NCI-H187 treated with DMSO at 0.1 percent for 48 hours (cell line): ENCODE data around the gene MRTFA.

ENCODE experiments used
- DNase-seq: peaks from one replicate; lab custom pipeline; 2025; lab: John Stamatoyannopoulos, UW

MRTFA gene

GRCh38 chr22:40410731-40411505, 225.6 kb downstream of the MRTFA start:
- no peak for DNase-seq

DNA sequence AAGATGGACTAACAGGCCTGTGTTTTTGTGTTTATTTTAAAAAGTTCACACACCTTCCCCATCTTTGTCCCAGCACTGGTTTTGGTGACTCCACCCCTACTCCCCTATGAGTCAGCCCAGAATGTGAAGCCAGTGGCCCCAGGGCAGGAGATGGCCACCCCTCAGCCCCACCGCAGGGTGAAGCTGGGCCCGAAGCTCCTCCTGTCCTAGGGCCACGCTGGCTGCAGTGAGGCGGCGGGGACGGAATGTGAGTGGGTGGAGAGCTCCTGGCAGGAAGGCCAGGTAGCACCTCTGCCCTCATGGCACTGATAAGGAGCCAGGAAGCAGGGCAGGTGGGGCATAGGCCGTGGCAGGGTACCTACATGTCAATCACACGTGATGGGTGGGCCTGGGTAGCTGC, 226.2 kb downstream of the MRTFA start:
- DNase-seq = no peak

DNA sequence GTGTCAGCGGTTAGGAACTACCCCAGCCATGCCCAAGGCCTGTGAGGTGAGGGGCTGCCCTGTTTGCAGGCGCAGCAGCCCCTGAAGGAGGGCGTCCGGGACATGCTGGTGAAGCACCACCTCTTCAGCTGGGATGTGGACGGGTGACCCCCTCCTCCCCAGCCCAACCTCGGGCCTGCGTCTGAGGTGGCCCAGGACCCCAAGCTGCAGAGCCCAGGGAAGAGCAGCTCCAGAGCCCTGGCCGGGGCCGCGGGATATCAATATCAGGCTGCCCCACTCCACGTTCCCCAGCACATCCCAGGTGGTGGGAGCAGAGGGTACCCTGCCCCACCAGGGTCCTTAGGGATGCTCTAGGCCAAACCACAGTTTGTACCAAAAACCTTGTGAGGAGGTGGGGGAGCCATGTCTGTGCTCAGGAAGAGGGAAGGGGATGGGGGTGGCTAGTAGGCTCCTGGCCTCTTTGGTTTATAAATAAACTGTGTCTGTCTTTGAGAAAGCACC, 226.9 kb downstream of the MRTFA start:
- DNase-seq = no peak

DNA sequence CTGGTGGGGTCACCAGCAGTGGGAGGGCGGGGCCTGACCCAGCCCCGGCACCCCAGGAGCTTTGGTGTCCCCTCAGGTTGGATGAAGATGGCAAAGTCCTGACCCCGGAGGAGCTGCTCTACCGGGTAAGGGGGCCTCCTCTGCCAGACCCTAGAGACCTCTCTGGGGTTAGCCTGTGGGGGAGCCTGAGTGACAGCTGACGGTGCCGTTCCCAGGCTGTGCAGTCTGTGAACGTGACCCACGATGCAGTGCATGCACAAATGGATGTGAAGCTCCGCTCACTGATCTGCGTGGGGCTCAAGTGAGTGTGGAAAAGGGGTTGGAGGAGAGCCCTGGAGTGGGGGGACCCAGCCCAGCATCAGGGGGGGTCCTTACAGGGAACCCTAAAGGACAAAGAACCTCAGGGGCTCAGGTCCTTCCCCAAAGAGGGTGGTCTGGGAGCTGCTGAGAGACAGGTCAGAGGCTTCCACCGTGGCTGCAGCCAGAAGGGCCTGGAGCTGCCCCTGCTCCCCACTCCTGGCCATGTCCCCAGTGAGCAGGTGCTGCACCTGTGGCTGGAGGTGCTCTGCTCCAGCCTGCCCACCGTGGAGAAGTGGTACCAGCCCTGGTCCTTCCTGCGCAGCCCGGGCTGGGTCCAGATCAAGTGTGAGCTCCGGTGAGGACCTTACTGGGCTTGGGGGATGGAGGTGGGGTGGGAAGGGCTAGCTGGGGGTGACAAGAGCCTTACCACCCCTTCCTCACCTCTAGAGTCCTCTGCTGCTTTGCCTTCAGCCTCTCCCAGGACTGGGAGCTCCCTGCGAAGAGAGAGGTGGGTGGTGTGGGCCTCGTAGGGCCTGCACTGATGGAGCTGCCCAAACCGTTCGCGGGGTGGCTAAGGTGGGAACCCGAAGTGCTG, 227.6 kb downstream of the MRTFA start:
- DNase-seq = no peak

- no peak for DNase-seq
Measured at GRCh38 chr22:40407831-40408717, 228.4 kb downstream of the MRTFA start.

DNA sequence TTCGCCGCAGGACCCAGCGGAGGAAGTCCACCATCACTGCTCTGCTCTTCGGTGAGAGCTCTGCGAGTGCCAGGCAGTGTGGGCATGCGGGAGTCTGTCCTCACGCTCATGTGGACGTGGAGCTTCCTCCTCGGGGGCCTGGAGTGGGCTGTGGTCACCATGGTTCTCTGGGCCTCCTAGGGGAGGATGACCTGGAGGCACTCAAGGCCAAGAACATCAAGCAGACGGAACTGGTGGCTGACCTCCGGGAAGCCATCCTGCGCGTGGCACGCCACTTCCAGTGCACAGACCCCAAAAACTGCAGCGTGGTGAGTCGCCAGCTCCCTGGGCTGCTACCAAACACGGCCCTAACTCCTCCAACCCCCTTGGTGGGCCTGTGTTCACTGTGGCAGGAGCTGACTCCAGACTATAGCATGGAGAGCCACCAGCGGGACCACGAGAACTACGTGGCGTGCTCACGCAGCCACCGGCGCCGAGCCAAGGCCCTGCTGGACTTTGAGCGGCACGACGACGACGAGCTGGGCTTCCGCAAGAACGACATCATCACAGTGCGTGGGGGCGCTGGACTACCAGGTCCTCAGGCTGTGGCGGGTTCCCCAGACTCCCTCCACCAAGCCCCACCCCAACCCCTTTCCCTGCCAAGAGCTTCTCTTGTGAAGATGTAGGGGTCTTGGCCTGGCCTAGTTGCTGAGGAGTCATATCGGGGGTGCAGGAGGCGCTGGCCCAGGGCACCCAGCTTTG, 229.3 kb downstream of the MRTFA start:
- DNase-seq = no peak

DNA sequence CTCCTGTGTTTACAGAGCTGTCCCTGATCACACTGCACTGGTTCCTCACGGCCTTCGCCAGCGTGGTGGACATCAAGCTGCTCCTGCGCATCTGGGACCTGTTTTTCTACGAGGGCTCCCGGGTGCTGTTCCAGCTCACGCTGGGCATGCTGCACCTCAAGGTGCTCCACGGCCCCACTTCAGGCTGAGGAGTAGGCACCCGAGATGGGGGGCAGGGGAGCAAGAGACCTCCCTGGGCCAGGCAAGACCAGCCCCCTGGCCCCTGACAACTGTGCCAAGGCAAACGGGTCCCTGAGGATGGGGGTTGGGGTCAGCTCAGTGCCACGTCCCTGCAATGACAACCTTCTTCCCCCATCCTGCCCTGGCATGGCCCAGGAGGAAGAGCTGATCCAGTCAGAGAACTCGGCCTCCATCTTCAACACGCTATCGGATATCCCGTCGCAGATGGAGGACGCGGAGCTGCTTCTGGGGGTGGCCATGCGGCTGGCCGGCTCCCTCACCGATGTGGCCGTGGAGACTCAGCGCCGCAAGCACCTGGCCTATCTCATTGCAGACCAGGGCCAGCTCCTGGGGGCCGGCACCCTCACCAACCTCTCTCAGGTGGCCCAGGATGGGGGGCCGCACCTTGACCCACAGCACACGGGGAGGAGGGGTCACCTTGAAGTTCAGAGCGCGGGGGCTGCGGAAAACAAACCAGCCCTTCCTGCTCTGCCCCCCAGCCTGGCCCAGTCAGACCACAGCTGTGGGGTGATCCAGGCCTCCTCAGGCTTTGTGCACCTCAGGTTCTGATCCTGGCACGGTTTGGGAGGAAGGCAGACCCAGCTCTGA, 230.2 kb downstream of the MRTFA start:
- DNase-seq = no peak

GRCh38 chr22:40405178-40406062, 231.1 kb downstream of the MRTFA start:
- DNase-seq = no peak

DNA sequence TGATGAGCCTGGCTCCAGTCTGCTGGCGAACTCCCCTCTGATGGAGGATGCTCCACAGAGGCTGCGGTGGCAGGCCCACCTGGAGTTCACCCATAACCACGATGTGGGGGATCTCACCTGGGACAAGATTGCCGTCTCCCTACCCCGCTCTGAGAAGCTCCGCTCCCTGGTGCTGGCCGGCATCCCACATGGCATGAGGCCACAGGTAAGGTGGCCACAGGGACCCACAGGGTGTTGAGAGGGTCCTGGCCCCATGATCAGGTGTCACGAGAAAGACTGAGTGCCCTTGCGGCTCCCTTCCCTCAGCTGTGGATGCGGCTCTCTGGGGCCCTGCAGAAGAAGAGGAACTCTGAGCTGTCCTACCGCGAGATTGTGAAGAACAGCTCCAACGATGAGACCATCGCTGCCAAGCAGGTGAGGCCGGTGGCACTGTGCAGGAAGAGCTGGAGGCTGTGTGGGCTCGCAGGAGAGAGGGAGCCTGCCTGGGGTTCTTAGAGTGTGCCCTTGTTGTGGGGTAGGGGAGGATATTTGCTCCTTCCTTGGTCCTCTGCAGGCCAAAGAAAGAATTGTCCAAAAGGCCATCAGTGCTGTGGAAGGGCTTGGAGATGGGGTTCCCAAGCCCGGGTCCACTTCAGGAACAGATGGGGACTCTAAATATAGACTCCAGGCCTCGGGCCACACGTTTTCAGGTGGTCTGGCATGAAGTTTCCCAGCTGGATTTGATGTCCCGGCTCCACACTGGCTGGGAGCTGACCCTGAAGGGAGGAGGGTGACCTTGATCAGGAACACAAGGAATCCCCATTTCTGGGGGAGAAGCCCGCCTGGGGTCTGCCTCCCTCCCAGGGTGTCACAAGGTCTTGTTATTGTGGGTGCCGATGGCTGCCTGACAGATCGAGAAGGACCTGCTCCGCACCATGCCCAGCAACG, 232.0 kb downstream of the MRTFA start:
- no peak for DNase-seq

- DNase-seq = no peak
Measured at GRCh38 chr22:40403651-40404050, 232.9 kb downstream of the MRTFA start.

DNA sequence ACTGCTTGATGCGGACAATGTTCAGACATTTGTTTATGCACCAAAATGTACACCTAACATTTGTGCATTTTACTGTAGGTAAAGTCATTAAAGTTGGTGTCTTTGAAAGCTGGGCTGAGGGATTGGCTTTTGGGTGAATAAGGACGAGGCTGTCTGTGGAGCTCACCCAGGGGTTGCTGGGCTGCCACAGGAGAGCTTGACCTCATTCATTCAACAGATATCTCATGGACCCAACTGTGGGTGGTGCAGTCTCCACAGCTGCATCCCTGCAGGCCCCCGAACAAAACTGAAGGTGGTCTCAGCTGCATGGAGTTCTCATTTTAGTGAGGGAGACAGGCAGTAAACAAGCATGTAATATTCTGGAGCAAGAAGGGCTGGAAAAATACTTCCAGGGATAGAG, 233.4 kb downstream of the MRTFA start:
- no peak for DNase-seq

GRCh38 chr22:40401981-40402406, 234.5 kb downstream of the MRTFA start:
- DNase-seq = no peak

GRCh38 chr22:40401532-40401931, 235.0 kb downstream of the MRTFA start:
- no peak for DNase-seq

DNA sequence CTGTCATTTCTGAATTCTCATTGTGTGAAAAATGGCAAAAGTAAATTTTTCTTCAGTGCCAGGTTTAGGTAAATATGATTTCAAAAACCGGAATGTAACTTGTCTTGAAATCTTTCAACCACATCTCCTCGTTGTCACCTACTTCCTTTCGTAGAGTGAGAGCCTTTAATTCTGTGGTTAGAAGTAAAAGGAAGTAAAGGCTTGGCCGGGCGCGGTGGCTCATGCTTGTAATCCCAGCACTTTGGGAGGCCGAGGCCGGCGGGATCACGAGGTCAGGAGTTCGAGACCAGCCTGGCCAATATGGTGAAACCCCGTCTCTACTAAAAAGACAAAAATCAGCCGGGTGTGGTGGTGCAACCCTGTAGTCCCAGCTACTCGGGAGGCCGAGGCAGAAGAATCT, 236.4 kb downstream of the MRTFA start:
- no peak for DNase-seq

- DNase-seq = no peak
Measured at GRCh38 chr22:40399621-40400020, 236.9 kb downstream of the MRTFA start.

GRCh38 chr22:40397396-40397795, 239.1 kb downstream of the MRTFA start:
- no peak for DNase-seq

- no peak for DNase-seq
Measured at GRCh38 chr22:40396882-40397281, 239.6 kb downstream of the MRTFA start.

DNA sequence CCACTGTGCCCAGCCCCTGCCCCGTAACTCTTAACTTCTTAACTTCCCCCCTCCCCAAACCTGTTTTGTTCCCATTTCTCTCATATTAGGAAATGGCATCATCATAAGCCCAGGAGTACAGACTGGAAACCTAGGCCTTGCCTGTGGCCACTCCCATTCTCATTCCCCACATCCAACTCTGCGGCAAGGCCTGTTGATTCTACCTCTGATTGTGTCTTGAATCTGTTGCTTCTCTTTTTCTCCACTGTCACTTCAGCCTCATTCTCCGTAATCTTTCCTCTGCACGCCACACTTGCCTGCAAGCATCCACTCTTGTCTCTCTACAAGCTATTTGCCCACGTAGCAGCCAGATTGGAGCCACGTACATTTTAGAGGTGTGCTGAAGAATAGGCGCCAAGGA, 240.9 kb downstream of the MRTFA start:
- DNase-seq = no peak
